HG03521 (cell line): ENCODE results near the gene DAGLB.

Experiments used
- ATAC-seq: cut with Tn5 transposase; IDR thresholded peaks from one replicate; pipeline ENCODE4 v1.9.1; 2021; ENCODE audit warnings: mild to moderate bottlenecking, moderate library complexity; ENCODE audit not compliant: unreplicated experiment

Gene DAGLB

DNA sequence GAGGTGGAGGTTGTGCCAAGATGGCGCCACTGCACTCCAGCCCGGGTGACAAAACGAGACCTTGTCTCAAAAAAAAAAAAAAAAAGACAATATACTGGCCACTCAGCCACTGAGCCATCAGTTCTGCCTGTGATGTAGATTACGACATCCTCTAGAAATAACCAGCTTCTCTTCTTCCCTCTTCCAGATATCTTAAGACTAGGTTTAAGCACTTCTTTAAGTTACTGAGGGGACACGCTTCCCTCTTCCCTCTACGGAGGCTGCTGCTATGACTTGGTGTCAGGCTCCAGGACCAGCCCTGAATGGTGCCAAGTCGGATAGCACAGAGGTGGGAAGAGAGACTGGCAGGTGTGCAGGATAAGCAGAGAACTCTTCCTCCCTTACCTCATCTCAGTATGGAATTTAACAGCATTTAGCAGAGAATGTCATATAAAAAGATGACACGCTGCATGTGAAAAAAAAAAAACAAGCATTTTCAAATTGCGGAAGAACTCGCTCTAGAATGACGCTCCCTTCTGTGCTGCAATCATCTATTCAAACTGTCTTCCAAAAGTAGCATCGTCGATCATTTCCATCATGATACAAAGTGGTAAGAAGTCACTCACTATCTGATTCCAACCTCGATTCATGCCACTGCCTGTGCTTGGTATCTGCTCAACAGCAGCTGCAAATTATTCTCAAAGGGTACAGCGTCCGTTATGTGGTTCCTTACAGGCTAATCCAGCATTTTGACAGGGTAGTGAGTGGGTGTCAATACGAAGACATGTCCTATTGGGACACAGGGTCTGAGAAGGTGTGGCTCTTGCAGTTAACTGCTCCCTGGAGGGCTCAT, 13.8 kb downstream of the DAGLB start:
- no peak for ATAC-seq

DNA sequence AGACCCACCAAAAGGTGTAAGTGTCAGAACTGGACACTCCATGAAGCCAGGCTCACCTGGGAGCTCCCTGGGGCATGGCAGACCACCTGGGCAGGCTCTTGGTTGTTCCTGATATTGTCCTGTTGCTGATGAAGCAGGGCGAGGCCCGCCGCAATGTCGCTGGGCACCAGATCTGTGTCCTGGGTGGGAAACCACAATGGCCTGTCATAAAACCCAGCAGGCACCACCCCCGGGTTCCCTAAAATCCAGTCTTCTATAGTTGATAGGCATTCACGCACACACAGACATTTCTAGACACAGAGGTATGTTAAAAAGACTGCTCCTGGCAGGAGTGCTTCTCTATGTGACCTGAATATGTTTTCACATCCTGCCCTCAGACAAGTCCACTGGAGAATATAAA, 15.0 kb downstream of the DAGLB start:
- no peak for ATAC-seq

DNA sequence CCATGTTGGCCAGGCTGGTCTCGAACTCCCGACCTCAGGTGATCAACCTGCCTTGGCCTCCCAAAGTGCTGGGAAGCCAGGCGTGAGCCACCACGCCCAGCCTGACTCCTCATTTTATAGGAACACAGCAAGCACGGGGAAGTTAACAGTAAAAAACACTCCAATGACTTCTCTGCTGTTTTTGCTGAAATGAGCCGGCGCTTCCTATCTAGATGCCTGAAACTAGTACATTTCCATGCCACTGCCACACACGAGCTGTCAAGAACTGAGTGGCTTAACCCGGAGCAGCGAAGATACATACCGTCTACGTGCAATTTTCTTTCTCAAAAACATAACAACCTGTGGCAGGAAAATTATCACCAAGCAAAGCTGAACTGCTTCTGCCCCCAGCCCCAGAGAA, 16.8 kb downstream of the DAGLB start:
- ATAC-seq = no peak

DNA sequence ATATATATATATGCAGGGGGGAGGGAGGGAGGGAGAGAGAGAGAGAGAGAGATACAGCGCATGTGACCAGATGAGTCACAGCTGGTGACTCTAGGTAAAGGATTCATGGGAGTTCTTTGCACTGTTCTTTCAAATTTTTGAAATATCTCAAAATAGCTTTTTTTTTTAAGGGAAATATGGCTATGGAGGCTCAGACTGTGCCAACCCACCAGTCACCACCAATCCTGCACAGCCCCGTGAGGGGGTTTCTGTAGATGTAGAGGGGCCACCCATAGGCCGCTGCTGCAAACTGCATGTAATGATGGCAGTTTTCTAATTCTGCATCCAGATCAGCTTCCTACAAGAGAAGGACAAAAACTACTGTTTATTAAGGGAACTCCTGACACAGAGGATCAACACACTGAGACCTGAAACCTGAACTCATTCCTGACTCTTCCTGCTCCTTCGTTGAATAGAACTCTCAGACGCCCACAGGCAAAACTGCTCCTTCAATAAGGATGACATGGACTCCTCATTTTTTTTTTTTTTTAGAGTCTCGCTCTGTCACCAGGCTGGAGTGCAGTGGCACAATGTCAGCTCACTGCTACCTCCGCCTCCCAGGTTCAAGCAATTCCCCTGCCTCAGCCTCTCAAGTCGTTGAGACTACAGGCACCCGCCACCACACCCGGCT, 17.3 kb downstream of the DAGLB start:
- ATAC-seq = no peak

DNA sequence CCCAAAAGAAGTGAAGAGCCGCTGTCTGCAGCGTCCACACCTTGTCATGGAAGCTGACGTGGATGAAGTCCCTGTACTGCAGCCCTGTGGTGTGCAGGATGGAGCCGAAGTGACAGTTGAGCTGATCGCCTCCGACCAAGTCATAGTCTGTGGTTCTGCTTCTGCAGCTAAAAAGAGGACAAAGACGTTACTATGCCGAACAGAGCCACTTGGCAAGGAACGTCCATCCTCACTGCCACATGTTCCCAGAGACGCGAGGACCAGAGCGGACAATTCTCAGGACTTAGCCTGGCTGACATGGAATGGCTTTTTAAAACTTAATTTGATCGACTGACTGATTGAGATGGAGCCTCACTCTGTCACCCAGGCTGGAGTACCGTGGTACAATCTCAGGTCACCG, 21.8 kb downstream of the DAGLB start:
- no peak for ATAC-seq

DNA sequence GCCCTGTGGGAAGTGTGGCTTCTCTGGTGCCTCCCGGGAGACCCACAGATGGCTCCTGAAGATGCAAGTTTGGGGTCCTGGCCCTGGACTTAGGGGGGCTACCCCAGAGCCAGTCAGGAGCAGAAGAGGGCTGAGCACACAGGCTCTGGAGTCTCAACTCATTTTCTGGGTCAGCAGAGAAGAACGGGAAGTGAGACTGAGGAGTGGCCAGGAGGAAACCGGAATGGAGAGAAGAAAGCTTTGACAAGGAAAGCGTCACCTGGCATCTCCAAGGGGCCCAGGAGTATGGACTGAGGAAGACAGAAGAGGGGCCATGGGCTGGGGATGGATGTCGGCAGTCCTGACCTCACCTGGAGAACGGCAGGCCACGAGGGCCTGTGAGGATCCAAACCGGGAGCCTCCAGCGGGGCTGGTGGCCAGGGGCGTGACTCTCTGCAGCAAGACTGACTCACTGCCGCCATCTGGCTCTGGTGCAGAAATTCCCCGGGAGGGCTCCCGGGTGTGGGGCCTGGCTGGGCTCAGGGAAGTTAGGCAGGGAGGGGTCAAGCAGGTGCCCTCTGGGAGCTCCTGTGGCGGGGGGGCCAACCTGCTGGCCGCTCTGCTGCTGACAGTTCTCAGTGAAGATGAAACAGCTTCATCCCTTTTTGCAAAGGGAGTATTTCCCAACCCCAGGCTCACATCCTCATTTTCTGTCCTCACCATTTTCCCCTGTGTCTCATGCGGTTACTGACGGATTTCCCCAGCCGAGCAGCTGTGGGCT, 23.6 kb downstream of the DAGLB start:
- ATAC-seq = no peak

DNA sequence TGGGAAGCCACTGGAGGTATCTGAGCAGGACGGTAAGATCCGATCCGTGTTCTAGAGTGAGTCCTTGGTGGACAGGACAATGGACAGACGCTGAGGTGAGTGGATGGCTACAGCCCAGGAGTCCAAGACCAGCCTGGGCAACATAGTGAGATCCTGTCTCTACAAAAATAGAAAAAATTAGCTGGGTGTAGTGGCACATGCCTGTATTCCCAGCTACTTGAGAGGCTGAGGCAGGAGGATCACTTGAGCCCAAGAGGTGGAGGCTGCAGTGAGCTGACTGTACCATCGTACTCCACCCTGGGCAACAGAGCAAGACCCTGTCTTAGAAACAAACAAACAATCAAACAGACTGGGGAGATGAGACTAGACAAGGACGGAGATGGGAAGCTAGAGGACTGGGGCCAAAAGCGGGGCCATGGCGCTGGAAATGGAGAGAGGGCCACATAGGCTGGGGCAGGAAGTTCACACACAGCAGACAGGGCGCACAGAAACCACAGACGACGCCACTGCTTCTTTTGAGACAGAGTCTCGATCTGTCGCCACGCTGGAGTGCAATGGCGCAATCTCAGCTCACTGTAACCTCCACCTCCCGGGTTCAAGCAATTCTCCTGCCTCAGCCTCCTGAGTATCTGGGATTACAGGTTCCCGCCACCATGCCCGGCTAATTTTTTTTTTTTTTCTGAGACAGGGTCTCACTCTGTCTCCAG, 24.7 kb downstream of the DAGLB start:
- ATAC-seq = no peak

DNA sequence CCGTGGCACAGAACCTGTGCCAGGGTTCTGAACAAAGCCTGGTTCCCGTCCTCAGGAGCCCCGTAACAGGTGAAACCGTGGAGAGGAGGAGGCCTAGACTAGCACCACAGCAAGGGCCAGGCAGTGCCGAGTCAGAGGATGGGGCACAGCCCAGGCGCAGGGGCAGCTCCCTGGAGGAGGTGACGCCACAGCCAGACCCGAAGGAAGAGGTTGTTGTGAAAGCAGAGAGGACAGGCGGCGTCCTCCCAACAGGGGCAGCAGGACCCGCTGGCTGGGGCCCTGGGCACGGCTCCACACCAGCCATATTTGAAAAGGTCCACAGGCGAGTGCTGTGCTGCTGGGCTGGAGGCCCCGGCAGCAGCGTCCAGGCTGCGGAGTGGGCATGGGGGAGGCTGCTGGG, 25.7 kb downstream of the DAGLB start:
- no peak for ATAC-seq

DNA sequence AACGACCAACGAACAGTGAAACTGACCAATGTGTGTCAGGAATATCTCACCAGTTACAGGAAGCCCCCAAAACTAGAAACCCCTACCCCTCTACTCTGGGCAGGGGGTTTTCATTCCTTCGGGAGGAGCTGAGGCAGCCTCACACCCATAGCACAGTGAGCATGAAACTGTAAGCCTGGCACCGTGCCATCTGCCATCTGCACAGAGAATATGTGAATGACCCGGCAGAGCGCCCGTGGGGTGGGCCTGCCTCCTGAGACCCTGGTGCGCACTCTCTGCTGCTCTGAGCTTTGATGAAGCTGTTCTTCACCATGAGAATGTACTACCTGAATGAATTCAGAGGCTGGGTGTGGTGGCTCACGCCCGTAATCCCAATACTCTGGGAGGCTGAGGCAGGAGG, 27.1 kb downstream of the DAGLB start:
- no peak for ATAC-seq

DNA sequence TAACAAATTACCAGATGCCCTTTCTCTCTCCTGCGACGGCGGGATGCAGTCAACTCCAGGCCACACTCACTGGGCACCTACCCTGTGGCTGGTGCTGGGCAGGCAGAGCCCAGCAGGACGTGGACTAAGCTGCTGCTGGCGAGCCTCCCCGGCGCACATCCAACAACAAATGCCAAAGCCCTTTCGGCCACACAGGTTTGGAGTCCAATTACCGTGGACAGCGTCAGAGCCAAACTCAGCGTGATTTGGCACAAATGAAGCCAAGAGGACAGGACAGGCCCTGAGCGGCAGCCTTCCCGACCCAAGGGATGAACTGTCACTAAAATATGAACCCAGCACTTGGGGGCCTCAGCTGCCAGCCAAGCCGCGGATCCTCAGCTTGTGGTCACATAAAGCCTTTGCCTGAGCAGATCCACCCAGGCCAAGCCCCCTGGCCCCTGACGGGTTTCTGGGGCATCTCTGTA, 28.4 kb downstream of the DAGLB start:
- no peak for ATAC-seq

DNA sequence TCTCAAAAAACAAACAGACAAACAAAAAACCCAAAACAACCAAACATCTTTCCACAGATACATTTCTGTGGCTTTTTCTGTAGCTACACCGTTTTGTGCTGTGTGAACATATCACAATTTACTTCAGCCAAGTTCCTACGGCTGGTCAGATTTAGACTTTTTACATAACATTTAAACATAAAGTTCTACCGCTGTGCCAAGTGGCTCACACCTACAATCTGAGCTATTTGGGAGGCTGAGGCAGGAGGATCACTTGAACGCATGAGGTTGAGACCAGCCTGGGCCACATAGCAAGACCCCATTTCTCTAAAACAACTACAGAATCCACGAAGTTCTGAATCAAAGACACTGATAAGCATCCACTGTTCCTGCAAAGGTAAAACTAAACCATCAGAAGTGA, 30.3 kb downstream of the DAGLB start:
- ATAC-seq = no peak

DNA sequence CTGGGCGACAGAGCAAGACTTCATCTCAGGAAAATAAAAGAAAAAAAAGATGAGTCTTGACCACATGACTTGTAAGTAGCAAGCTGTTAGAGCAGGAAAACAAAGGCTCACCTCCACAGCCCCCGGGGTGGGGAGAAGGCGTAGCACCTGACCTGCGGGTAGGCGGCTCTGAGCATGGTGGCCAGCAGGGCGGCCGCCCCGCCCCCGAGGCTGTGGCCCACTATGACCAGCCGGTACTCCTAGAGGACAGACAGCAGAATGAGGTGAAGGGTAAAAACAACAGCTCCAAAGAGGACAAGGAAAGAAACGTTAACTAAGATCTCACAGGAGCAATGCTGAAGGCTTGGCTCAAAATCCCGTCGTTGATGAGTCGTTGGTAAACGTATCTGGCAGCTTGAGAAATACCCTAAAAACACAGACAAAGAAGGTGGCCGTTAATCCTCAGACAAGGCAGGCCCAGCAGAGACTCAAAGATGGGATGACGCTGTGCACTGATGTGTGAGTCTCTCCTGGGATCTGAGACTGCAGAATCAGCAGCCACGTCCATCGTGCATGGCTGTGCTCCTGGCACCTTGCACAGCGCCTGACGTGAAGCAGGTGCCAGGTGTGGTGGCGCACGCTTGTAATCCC, 31.1 kb downstream of the DAGLB start:
- ATAC-seq = no peak

DNA sequence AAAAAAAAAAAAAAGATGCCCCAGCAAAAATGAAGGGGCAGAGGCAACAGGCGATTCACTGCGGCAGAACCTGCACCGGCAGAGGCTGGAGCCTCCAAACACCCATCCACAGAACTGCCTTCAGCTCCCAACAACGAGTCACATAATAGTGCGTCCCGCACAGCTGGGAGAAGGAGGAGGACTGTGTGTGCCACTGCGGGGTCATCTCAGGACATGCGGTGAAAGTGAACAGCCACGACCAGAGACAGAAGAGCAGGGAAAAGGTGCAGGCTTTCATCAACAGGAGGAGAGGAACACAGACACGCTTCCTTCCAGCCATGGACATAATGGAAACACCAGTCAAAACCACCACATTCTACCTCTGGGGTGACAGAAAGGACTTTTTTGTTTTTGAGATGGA, 34.1 kb downstream of the DAGLB start:
- no peak for ATAC-seq

DNA sequence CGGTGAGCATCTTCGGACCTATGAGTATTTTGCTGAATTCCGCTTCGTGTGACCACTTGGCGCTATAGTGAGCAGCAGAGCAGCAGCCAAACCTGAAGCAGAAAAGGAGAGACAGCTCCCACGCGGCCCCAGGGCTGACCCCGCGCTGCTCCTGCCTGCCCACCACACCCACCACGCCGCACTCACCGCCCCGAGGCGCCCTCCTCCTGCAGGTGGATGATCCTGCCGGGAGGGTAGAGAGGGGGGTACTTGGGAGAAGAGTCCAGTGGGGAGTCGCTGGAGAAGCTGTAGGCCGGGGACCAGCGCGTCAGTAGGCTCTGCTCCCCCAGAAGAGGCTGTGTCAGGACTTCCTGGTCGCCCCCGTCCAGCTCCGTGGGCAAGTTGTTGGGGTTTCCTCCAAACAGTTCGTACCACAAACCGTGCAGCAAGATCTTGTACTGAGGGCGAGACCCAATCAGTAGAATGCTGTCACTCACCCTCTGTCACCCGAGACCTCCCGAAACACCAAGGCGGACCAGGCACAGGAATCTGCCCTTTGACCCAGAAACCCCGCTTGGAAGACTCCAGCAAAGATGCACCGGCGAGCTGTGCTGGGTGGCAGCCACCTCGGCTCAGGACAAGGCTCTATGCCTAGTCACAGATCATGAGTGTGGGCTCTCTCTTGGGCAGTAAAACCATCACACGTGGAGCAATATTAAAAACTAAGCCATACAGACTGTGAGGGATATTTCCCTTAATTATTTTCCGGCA, 37.6 kb downstream of the DAGLB start:
- ATAC-seq = no peak

DNA sequence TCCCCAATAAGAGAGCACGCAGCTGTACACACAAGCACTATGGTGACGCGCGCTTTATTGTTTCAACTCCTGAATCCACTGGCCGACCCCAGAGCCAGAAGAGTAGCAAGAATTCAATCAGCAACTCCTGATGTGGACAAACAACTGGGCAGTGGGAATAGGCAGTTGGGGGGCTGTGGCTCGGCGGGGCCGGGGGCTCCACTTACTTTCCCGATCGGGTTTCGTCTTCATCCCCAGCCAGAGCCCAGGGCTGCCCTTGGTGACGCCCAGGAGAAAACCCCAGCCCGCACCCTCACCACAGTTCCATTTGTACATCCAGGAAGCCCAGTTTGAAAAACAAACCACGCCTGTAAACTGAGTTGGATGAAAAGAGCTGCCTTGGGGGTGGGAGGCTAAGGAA, 38.7 kb downstream of the DAGLB start:
- ATAC-seq = no peak

DNA sequence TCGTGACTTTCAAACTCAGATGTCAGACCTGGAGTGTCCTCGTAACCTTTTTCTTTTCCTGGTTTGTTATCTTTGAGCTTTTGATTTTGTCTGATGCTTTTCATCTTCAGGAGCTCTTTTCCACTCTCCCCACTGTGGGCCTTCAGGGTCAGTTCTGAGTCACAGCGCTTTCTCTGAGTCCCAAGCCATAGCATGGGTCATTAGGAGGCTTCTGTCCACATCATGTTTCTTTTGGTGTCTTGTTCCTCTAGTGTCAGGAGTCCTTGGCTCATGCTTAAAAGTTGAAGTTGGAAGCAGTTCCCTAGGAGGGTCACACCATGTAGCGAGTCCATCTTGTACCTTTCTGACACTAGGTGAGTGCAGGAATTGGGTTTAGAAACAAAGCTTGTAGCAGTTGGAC, 40.3 kb downstream of the DAGLB start:
- no peak for ATAC-seq

DNA sequence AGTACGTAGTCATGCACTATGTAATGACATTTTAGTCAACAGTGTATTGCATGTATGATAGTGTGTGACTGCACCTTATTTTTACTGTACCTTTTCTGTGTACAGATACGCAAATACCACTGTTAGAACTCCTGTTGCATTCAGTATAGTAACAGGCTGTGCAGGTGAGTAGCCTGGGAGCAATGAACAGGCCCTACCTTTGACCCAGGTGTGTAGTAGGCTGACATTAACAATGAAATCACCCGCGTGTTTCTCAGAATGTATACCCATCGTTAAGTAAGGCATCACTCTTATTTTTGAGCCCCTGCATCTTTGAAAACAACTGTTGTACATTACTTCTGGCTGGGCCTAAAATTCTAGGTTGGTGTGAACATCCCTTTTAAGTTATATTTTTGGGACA, 41.6 kb downstream of the DAGLB start:
- no peak for ATAC-seq

DNA sequence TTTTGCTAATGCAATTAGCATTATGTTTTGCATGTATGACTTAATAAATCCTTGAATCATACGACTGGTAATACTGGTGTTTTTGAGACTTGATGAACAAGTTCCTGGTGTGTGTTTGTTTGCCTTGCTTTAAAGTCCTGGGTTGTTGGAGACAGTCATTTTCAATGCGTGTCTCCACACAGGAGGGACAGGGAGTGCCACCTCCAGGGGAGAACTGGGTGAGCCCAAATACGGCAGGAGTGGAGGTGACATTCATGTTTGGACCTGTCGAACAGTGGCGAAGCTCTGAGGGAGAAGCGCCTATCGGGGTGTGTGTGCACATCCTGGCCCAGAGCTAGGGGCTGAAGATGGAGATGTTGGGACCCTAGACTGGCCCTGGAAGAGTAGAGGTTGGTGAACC, 43.8 kb downstream of the DAGLB start:
- ATAC-seq = no peak

DNA sequence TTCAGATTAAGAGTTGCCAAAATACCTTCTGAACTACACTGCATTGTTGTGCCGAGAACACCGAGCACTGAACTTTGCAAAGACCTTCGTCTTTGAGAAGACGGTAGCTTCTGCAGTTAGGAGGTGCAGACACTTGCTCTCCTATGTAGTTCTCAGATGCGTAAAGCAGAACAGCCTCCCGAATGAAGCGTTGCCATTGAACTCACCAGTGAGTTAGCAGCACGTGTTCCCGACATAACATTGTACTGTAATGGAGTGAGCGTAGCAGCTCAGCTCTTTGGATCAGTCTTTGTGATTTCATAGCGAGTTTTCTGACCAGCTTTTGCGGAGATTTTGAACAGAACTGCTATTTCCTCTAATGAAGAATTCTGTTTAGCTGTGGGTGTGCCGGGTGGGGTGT, 45.0 kb downstream of the DAGLB start:
- ATAC-seq = no peak

DNA sequence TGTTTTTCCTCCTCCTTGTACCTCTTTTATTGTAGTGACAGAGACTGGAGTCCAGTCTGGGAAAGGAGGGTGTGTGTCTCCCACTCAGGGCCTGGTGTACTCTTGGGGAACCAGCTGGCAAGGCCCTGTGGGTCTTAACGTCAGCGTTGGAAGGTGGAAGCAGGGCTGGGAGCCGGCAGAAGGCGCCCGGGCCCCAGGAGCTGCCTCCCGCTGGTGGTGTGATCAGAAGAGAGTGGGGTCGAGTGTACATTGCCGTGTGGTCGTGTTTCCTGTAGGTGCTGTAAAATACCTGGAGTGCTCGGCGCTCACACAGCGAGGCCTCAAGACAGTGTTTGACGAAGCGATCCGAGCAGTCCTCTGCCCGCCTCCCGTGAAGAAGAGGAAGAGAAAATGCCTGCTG, 45.7 kb downstream of the DAGLB start:
- no peak for ATAC-seq
